Activated naive CD8-positive, alpha-beta T cell treated with anti-CD3 and anti-CD28 coated beads, Interleukin-2, amount 10 ng/mL, durations not matched to agents 7 days and 5 days (primary cell): Measurements from ENCODE around the gene ATP5PB. TPM values are rescaled to one million over a fixed set of nuclear protein-coding genes. Genes with fewer than 3 reads are reported as not detected.

Experiments
- ATAC-seq: fragments of 150-1000 bp; cut with Tn5 transposase; one replicate; pipeline ENCODE4 v1.10.0; 2021; ENCODE audit warnings: low read depth, moderate library complexity
- POLR2A ChIA-PET: fragments of 350-600 bp; sonication (Branson Sonifier 250); formaldehyde crosslinking; loops from one replicate; lab custom pipeline; 2021; ENCODE audit warnings: antibody characterized with exemption; lab: Charles Lee
- DNase-seq: peaks from one replicate; pipeline ENCODE4 v3.0.0; 2021
- H3K27ac Mint-ChIP-seq: one replicate; pipeline ENCODE4 v1.8.0; 2022; ENCODE audit warnings: mild to moderate bottlenecking, mixed read lengths
- H3K27me3 Mint-ChIP-seq: one replicate; pipeline ENCODE4 v1.8.0; 2022; ENCODE audit warnings: mild to moderate bottlenecking, moderate library complexity, mixed read lengths
- H3K36me3 Mint-ChIP-seq: one replicate; pipeline ENCODE4 v1.8.0; 2021; ENCODE audit warnings: mild to moderate bottlenecking, mixed read lengths
- H3K4me1 Mint-ChIP-seq: one replicate; pipeline ENCODE4 v1.8.0; 2021; ENCODE audit warnings: mixed read lengths
- H3K4me3 Mint-ChIP-seq: one replicate; pipeline ENCODE4 v1.8.0; 2022; ENCODE audit warnings: mild to moderate bottlenecking, moderate library complexity, mixed read lengths
- H3K9me3 Mint-ChIP-seq: one replicate; pipeline ENCODE4 v1.8.0; 2021; ENCODE audit warnings: mixed read lengths
- total RNA-seq, 2 experiments: library from RNA; stranded (reverse); gene quantifications; one replicate each; pipeline ENCODE4 v1.2.3, GENCODE V29; 2021

The ATP5PB gene, protein sequence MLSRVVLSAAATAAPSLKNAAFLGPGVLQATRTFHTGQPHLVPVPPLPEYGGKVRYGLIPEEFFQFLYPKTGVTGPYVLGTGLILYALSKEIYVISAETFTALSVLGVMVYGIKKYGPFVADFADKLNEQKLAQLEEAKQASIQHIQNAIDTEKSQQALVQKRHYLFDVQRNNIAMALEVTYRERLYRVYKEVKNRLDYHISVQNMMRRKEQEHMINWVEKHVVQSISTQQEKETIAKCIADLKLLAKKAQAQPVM
- total RNA-seq: 100 to 1,000 TPM; 259 to 260 TPM

DNA sequence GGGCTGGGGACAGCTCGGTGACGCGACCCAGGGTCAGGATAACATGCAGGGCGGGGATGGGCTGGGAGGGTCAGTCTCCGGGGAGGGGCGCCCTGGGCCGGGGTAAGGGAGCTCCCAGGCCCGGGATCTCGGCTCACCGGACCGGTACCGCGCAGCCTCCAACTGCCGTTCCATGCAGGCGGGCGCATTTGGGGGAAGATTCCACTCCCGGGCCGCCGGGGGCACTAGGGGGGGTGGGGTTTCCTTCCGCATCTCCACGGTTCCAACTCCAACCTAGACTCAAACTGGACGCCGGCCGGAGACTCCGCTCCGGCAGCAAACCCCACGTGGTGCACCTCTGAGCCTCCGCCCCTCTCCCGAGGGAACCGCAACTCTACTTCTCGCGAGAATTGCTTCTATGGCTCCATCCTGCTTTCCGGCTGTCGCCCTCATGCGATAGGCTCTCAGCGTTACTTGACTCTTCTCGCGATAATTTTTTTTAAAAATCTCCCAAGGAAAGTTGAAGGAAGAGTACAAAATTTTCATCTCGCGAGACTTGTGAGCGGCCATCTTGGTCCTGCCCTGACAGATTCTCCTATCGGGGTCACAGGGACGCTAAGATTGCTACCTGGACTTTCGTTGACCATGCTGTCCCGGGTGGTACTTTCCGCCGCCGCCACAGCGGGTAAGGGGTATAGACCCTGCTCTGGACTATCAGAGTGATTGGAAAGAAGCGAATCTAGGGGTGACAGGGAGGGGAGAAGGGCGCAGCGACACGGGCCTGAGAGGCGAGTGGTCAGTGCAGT, at the start of gene ATP5PB, which contains the start of gene WDR77:
ATP5PB (plus strand) TSS at position 547 of the 785 bp plus-strand sequence; CDS start at position 625, 78 bp downstream.
WDR77 (minus strand) TSS at position 339 of the 785 bp plus-strand sequence; CDS start at position 252, 87 bp downstream.
- no peaks in the 10 kb centered on the region for H3K9me3 Mint-ChIP-seq
- H3K27me3 Mint-ChIP-seq: no peaks in the 10 kb centered on the region
- ATAC-seq (peak; percentile 94), DNase-seq (peak; percentile 83)
- peaks cover 61% of the 10 kb centered on the region for H3K4me1 Mint-ChIP-seq
- H3K36me3 Mint-ChIP-seq: peaks cover 34% of the 10 kb centered on the region
- POLR2A ChIA-PET: interaction anchor here (0.6 to 5.8 kb wide), 12 partner anchors 11 to 309 kb away, joined by 3 to 80 read pairs (median 5); partner anchors contain the start of genes C1orf162, CEPT1, DENND2D and DRAM2
- H3K4me3 Mint-ChIP-seq: peak within 1 kb of the TSS; percentile 99
- H3K27ac Mint-ChIP-seq: peak within 1 kb of the TSS; percentile 94

DNA sequence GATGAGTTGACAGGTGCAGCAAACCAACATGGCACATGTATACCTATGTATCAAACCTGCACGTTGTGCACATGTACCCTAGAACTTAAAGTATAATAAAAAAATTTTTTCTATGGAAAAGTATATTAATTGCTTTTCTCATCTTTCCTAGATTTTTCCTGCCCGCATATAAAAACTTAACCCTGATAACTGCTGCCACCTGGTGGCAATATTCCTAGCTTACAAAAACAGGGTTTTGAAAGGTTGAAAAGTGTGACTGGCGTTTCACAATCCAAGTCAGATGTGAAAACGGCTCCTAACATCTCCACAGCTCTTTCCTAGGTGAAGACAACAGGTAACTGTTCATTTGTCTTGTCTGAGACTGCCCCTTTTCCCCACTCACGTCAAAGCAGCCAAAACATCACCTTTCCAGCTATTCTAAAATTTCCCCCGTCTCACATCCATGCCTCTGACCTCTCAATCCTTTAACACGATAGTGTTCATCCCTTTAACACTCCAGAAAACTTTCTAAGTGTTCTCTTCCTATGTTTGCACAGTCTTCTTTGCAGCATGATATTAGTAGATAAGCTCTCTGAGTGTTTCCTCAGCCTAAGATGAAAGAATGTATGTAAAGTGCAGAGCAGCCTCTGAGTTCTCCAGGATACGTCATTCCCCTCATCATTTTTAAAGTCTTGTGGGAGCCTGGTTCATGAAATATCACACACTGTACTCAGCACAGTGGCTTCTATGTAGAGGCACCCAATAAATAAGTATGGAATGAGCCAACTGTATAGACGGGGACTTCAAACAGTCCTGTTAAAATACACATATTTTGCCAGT, 49.3 kb upstream of the ATP5PB start:
- Mint-ChIP-seq H3K4me1 (peaks cover 6% of the 10 kb centered on the region), H3K4me3 (no peak overlapping the region), H3K36me3 (peaks cover 4% of the 10 kb centered on the region), H3K27ac (peak overlapping the region; percentile 44), H3K9me3 (peaks cover 1% of the 10 kb centered on the region), H3K27me3 (peaks cover 18% of the 10 kb centered on the region)
- DNase-seq (no peak), ATAC-seq (no peak)
- POLR2A ChIA-PET: interaction anchor here (1.0 to 1.2 kb wide), 3 partner anchors 177 to 200 kb away, joined by 3 to 4 read pairs (median 3); partner anchors contain the start of gene DENND2D

DNA sequence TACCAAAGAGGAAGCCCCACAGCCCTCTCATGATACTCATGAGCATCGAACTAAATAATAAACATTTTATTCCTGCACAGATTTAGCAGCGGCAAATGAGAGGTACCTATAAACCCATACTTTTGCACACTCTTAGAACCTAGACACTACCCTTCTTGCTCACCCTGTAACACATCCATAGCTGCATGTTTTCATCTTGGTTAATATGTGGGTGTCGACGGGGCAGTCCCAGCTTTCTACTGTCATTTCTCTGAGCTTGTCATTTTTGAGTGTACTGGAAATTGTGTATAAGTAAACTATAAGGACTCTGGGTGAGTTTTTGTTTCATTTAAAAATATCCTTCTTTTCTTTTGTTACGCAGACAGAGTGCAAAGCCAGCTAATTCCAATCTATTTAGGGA, 47.2 kb upstream of the ATP5PB start:
- peaks cover 9% of the 10 kb centered on the region for H3K27me3 Mint-ChIP-seq
- ATAC-seq (no peak), DNase-seq (no peak)
- H3K4me3 Mint-ChIP-seq: no peak overlapping the region
- peaks cover 21% of the 10 kb centered on the region for H3K4me1 Mint-ChIP-seq
- H3K36me3 Mint-ChIP-seq: peaks cover 4% of the 10 kb centered on the region
- peaks cover 1% of the 10 kb centered on the region for H3K9me3 Mint-ChIP-seq
- POLR2A ChIA-PET: interaction anchor here (0.8 kb wide), 1 partner anchor 186 kb away, joined by 7 read pairs; no protein-coding TSS in a partner anchor
- H3K27ac Mint-ChIP-seq: no peak overlapping the region

DNA sequence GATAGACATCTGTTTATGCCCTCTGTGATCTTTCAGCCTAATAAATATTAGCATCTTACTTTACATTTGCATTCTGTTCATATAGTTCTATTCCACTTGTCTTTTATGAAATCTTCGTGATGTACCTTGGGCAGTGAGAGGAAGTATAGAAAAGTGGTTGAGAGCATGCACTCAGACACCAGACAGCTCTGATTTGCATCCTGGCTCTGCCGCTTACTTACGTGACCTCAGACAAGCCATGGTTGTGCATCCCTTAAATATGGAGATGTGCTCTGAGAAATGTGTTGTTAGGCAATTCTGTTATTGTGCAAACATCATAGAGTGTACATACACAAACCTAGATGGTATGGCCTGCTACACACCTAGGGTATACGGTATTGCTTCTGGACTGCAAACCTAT, 44.7 kb upstream of the ATP5PB start:
- Mint-ChIP-seq H3K27ac (no peak overlapping the region), H3K36me3 (no peaks in the 10 kb centered on the region), H3K4me1 (peaks cover 21% of the 10 kb centered on the region), H3K9me3 (no peaks in the 10 kb centered on the region), H3K27me3 (peaks cover 9% of the 10 kb centered on the region), H3K4me3 (no peak overlapping the region)
- POLR2A ChIA-PET: interaction anchor here (0.8 kb wide), 1 partner anchor 204 kb away, joined by 3 read pairs; the partner anchor contains the start of gene DENND2D
- DNase-seq (no peak), ATAC-seq (no peak)

DNA sequence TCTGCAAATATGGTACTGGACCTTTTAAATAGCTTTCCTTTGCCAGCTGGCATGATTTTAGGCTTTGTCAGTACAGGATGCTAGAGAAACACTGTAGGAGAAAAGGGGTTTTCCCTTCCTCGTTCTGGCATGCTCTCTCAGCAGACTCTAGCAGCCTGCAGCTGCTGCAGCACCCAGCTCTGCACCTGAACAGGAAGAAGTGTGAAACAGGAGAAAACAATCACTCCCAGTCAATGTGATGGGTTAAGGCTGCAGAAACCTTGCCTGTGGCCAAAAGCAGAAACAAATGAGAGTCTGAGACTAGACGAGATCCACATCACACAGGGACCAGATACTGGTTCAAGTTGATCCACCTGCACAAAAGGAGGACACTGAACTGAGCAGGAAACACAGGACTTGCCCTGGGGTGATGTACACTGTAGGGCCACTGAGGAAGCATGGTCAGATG, 42.9 kb upstream of the ATP5PB start:
- Mint-ChIP-seq H3K9me3 (no peaks in the 10 kb centered on the region), H3K27ac (peak overlapping the region; percentile 46), H3K27me3 (peaks cover 2% of the 10 kb centered on the region), H3K36me3 (no peaks in the 10 kb centered on the region), H3K4me1 (peaks cover 17% of the 10 kb centered on the region), H3K4me3 (peak overlapping the region; percentile 54)
- POLR2A ChIA-PET: interaction anchor here (1.0 kb wide), 1 partner anchor 442 kb away, joined by 5 read pairs; no protein-coding TSS in a partner anchor
- DNase-seq (peak; percentile 41), ATAC-seq (peak; percentile 99)

DNA sequence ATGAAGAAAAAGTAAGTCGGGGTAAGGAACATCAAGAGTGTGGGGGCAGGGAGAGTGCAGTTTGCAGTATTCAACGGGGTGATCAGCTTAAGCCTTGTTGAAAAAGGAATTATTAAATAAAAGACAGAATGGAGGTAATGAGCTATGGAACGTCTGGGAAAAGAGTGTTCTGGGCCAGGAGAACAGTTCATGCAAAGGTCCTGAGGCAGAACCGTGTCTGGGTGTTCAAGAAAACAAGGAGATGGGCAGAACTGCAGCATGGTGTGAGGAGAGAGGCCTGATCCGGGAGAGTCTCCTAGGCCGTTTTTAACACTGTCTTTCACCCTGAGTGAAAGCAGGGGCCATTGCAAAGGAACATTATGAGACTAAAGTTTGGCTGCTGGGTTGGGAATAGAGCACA, 42.0 kb upstream of the ATP5PB start:
- Mint-ChIP-seq H3K4me1 (peaks cover 17% of the 10 kb centered on the region), H3K27ac (no peak overlapping the region), H3K9me3 (no peaks in the 10 kb centered on the region), H3K36me3 (no peaks in the 10 kb centered on the region), H3K27me3 (peaks cover 2% of the 10 kb centered on the region), H3K4me3 (no peak overlapping the region)
- POLR2A ChIA-PET: no interaction called here
- ATAC-seq: no peak
- no peak for DNase-seq

DNA sequence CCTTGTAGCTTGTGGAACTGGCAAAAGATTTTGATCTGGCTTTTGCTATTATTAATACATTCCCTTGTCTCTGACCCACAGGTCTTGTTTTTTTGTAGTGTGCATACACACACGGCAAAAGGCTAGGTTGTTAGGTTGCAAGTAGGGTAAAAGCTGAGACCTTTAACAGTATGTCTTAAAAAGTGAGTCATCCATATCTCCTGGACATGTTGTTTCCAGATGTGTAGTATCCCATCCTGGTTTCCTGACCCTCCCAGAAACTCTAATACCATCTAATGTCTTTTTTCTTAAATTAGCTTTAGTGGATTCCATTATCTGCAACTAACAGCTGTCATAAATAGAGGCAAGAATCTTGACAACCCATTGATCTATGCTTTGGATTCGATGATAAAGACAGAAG, 36.4 kb upstream of the ATP5PB start:
- no peaks in the 10 kb centered on the region for H3K36me3 Mint-ChIP-seq
- ATAC-seq (no peak), DNase-seq (no peak)
- peaks cover 3% of the 10 kb centered on the region for H3K4me1 Mint-ChIP-seq
- no peaks in the 10 kb centered on the region for H3K27me3 Mint-ChIP-seq
- H3K4me3 Mint-ChIP-seq: no peak overlapping the region
- H3K27ac Mint-ChIP-seq: no peak overlapping the region
- POLR2A ChIA-PET: no interaction called here
- no peaks in the 10 kb centered on the region for H3K9me3 Mint-ChIP-seq

DNA sequence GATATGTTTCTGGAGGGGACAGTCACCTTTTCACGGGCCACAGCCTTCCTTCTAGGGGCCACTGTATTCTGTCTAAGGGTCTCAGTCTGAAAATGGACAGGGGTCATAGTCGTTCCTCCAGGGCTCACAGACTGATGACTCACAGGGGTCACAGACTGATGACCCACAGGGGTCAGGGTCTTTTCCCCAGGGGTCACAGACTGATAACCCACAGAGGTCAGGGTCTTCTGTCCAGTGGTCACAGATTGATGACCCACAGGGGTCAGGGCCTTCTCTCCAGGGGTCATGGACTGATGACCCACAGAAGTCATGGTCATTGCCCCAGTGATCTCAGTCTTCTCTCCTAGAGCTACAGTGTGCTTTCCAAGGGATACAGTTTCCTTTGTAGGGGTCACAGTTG, 34.5 kb upstream of the ATP5PB start:
- Mint-ChIP-seq H3K4me1 (peaks cover 5% of the 10 kb centered on the region), H3K27me3 (peaks cover 2% of the 10 kb centered on the region), H3K9me3 (no peaks in the 10 kb centered on the region), H3K4me3 (no peak overlapping the region), H3K27ac (no peak overlapping the region), H3K36me3 (peaks cover 2% of the 10 kb centered on the region)
- DNase-seq (no peak), ATAC-seq (no peak)
- POLR2A ChIA-PET: interaction anchor here (0.6 kb wide), 1 partner anchor 1263 kb away, joined by 3 read pairs; no protein-coding TSS in a partner anchor

DNA sequence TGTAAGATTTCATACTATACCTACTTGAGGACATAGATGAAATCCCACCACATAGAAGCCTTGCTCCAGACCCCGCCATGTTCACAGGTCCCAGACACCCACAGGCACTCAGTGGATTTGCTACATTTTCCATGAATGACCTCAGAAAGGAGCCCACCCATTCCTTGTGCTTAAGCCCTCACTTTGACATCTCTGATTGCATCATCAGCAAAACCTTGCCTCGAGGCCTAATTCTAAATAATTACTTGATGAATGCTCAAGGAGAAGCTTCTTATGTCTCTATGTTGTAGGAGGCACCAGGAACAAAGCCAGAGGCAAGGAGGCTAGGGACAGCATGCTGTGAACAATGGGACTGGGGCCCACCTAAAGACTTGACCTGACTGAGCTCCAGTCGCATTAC, 33.8 kb upstream of the ATP5PB start:
- H3K27ac Mint-ChIP-seq: no peak overlapping the region
- no peak for ATAC-seq
- no peak for DNase-seq
- no peak overlapping the region for H3K4me3 Mint-ChIP-seq
- no peaks in the 10 kb centered on the region for H3K9me3 Mint-ChIP-seq
- H3K4me1 Mint-ChIP-seq: peaks cover 5% of the 10 kb centered on the region
- H3K36me3 Mint-ChIP-seq: peaks cover 2% of the 10 kb centered on the region
- POLR2A ChIA-PET: no interaction called here
- H3K27me3 Mint-ChIP-seq: peaks cover 2% of the 10 kb centered on the region

DNA sequence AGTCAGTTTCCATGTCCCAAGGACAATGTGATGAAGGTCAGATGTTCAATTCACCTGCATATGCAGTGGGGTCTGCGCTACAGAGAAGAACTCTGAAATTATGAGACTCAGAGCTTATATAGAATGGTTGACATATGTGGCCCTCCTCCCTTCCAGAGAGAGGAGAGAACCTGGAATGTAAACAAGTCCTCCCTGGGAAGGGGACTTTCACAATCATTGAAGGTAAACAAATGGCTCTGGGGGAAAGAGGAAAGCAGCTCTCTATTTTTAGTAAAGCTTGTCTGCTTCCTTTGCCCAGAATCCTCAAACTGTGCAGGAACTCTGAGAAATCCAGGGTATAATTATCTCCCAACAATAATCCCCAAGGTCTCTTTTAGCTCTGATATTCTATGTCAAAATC, 31.5 kb upstream of the ATP5PB start:
- ATAC-seq (no peak), DNase-seq (no peak)
- no peaks in the 10 kb centered on the region for H3K9me3 Mint-ChIP-seq
- H3K4me3 Mint-ChIP-seq: no peak overlapping the region
- H3K27me3 Mint-ChIP-seq: peaks cover 5% of the 10 kb centered on the region
- POLR2A ChIA-PET: no interaction called here
- peaks cover 5% of the 10 kb centered on the region for H3K4me1 Mint-ChIP-seq
- H3K36me3 Mint-ChIP-seq: peaks cover 2% of the 10 kb centered on the region
- no peak overlapping the region for H3K27ac Mint-ChIP-seq

DNA sequence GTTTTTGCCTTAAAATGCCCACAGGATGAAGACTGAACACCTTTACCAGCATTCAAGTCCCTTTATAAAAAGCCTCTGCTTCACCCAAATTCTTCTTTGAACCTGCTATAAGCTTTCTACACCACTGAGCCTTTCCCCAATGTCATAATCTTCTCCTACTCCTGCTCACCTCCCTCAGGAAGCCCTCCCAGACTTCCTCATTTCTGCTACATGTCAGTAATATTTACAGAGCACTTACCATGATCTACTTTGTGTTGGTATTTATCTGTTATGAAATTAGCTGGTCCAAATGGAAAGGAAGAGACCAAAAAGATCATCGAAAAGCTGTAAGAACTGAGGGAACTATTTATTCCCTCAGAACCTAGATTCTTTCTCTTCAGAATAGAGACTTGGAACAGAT, 30.2 kb upstream of the ATP5PB start:
- Mint-ChIP-seq H3K4me3 (no peak overlapping the region), H3K27ac (no peak overlapping the region), H3K4me1 (peaks cover 5% of the 10 kb centered on the region), H3K27me3 (peaks cover 8% of the 10 kb centered on the region), H3K36me3 (peaks cover 2% of the 10 kb centered on the region), H3K9me3 (no peaks in the 10 kb centered on the region)
- no peak for ATAC-seq
- POLR2A ChIA-PET: no interaction called here
- no peak for DNase-seq

DNA sequence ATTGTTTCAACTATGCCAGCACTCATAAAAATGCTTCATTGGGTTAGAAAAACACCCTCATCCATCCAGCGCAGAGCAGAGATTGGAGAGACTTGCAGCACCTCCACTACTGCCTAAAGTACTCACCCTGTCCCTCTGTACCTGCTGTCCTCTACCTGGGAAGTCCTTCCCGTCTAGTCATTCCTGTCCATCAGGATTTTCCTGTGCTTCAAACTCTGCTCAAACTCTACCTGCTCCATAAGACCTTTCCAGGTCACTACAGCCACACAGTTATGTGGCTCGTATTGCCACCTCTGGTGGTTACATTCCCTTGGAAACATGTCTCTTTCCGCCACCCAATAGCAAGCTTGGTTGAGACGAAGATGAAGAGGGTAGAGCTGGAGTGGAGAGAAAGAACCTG, 28.9 kb upstream of the ATP5PB start:
- Mint-ChIP-seq H3K36me3 (peaks cover 2% of the 10 kb centered on the region), H3K4me1 (peaks cover 5% of the 10 kb centered on the region), H3K9me3 (no peaks in the 10 kb centered on the region), H3K4me3 (no peak overlapping the region), H3K27ac (no peak overlapping the region), H3K27me3 (peaks cover 11% of the 10 kb centered on the region)
- POLR2A ChIA-PET: no interaction called here
- DNase-seq (no peak), ATAC-seq (no peak)
